OCI-LY1 (cell line): ENCODE data around the gene NRROS.

Experiments used
- H2AFZ ChIP-seq: fragments of 200-600 bp; sonication (generic), shearing (Covaris generic); 2 replicates; pipeline ENCODE4 v1.6.0; 2014; ENCODE audit warnings: antibody characterized with exemption, mild to moderate bottlenecking, low read length
- H3F3A ChIP-seq: fragments of 200-600 bp; sonication (generic), shearing (Covaris generic); 2 replicates; pipeline ENCODE4 v1.6.0; 2014; ENCODE audit warnings: mild to moderate bottlenecking, antibody characterized with exemption, low read length, moderate library complexity; ENCODE audit not compliant: insufficient read depth
- H3K27ac ChIP-seq: fragments of 200-600 bp; sonication (generic); 2 replicates; pipeline ENCODE4 v1.5.1; 2014; ENCODE audit warnings: low read length, mixed run types, mild to moderate bottlenecking, low read depth; ENCODE audit not compliant: poor library complexity, severe bottlenecking
- H3K27me3 ChIP-seq: fragments of 200-600 bp; sonication (generic); 2 replicates; pipeline ENCODE4 v1.6.0; 2014; ENCODE audit warnings: antibody characterized with exemption, mild to moderate bottlenecking, low read length, moderate library complexity; ENCODE audit not compliant: insufficient read depth
- H3K36me3 ChIP-seq: fragments of 200-600 bp; sonication (generic); 2 replicates; pipeline ENCODE4 v1.6.1; 2014; ENCODE audit warnings: mild to moderate bottlenecking, antibody characterized with exemption, low read length, moderate library complexity, mixed read lengths; ENCODE audit not compliant: insufficient read depth
- H3K4me1 ChIP-seq: fragments of 200-600 bp; sonication (generic); 2 replicates; pipeline ENCODE4 v1.5.1; 2014; ENCODE audit warnings: mild to moderate bottlenecking, low read length, moderate library complexity; ENCODE audit not compliant: insufficient read depth, severe bottlenecking
- H3K4me2 ChIP-seq: fragments of 200-600 bp; sonication (generic), shearing (Covaris generic); 2 replicates; pipeline ENCODE4 v1.6.1; 2014; ENCODE audit warnings: low read length
- H3K4me3 ChIP-seq: fragments of 200-600 bp; sonication (generic); 2 replicates; pipeline ENCODE4 v1.5.1; 2014; ENCODE audit warnings: low read length, low read depth, mild to moderate bottlenecking, mixed read lengths; ENCODE audit not compliant: poor library complexity, severe bottlenecking
- H3K79me2 ChIP-seq: fragments of 200-600 bp; shearing (Covaris generic); 2 replicates; pipeline ENCODE4 v1.6.1; 2016; ENCODE audit warnings: mixed run types, low read length, mixed read lengths; ENCODE audit not compliant: insufficient read depth
- H3K9ac ChIP-seq: fragments of 200-600 bp; sonication (generic), shearing (Covaris generic); 2 replicates; pipeline ENCODE4 v1.6.1; 2014; ENCODE audit warnings: mild to moderate bottlenecking, low read length, mixed read lengths
- H3K9me2 ChIP-seq: fragments of 200-600 bp; sonication (generic), shearing (Covaris generic); 2 replicates; pipeline ENCODE4 v1.6.1; 2014; ENCODE audit warnings: low read depth, mild to moderate bottlenecking, low read length, mixed read lengths
- H3K9me3 ChIP-seq: fragments of 200-600 bp; shearing (Covaris generic); 2 replicates; pipeline ENCODE4 v1.6.1; 2014; ENCODE audit warnings: low read length, mixed read lengths
- H4K20me1 ChIP-seq: fragments of 200-600 bp; sonication (generic), shearing (Covaris generic); 2 replicates; pipeline ENCODE4 v1.6.0; 2016; ENCODE audit warnings: mild to moderate bottlenecking, low read length; ENCODE audit not compliant: insufficient read depth
- EZH2 ChIP-seq: fragments of 200-600 bp; sonication (generic), shearing (Covaris generic); IDR thresholded peaks from 2 replicates; pipeline ENCODE4 v1.8.0; 2017; ENCODE audit warnings: borderline replicate concordance, mixed run types, mild to moderate bottlenecking, antibody characterized with exemption, low read length, moderate library complexity, mixed read lengths
- TF ChIP-seq, protein P1 (sequence below): fragments of 200-600 bp; sonication (generic), shearing (Covaris generic); IDR thresholded peaks from 2 replicates; pipeline ENCODE4 v1.5.1; 2017; ENCODE audit warnings: mild to moderate bottlenecking, antibody characterized with exemption, low read length, moderate library complexity, mixed read lengths

Gene NRROS

DNA sequence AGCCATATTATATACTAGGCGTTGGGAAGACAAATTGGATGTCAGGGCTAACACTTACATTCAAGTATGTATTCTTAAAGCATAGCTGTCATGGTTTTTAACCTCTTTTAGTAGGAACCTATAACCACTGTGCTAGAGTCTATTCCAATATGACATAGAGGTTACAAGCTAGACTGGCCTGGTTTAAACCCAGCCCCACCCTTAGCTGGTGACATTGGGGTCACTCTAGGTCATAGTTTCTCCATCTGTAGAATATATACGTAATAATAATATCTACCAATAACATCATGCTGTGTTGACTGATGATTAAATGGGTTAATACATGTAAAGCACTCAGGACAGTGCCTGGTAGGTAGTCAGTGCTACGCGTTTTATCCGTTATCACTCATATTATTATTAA is 16.7 kb downstream of the NRROS start:
- Histone ChIP-seq H3F3A (no peaks in the 10 kb centered on the region), H3K79me2 (no peaks in the 10 kb centered on the region), H3K27me3 (peaks cover 18% of the 10 kb centered on the region), H3K9ac (no peak overlapping the region), H3K9me2 (no peaks in the 10 kb centered on the region), H3K4me3 (no peak overlapping the region), H3K9me3 (no peaks in the 10 kb centered on the region), H3K4me2 (no peak overlapping the region), H4K20me1 (no peaks in the 10 kb centered on the region), H2AFZ (no peak overlapping the region), H3K27ac (no peak overlapping the region), H3K4me1 (no peaks in the 10 kb centered on the region), H3K36me3 (no peaks in the 10 kb centered on the region)
- no peak for TF ChIP-seq EZH2
- TF ChIP-seq, protein P1, sequence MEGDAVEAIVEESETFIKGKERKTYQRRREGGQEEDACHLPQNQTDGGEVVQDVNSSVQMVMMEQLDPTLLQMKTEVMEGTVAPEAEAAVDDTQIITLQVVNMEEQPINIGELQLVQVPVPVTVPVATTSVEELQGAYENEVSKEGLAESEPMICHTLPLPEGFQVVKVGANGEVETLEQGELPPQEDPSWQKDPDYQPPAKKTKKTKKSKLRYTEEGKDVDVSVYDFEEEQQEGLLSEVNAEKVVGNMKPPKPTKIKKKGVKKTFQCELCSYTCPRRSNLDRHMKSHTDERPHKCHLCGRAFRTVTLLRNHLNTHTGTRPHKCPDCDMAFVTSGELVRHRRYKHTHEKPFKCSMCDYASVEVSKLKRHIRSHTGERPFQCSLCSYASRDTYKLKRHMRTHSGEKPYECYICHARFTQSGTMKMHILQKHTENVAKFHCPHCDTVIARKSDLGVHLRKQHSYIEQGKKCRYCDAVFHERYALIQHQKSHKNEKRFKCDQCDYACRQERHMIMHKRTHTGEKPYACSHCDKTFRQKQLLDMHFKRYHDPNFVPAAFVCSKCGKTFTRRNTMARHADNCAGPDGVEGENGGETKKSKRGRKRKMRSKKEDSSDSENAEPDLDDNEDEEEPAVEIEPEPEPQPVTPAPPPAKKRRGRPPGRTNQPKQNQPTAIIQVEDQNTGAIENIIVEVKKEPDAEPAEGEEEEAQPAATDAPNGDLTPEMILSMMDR: no peak

DNA sequence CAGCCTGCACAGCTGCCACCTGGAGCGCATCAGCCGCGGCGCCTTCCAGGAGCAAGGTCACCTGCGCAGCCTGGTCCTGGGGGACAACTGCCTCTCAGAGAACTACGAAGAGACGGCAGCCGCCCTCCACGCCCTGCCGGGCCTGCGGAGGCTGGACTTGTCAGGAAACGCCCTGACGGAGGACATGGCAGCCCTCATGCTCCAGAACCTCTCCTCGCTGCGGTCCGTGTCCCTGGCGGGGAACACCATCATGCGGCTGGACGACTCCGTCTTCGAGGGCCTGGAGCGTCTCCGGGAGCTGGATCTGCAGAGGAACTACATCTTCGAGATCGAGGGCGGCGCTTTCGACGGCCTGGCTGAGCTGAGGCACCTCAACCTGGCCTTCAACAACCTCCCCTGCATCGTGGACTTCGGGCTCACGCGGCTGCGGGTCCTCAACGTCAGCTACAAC is 20.4 kb downstream of the NRROS start:
- Histone ChIP-seq H4K20me1 (no peaks in the 10 kb centered on the region), H3K4me1 (no peaks in the 10 kb centered on the region), H3K27ac (no peak overlapping the region), H3K9me2 (no peaks in the 10 kb centered on the region), H3K4me3 (no peak overlapping the region), H3K36me3 (no peaks in the 10 kb centered on the region), H3K9me3 (no peaks in the 10 kb centered on the region), H3K79me2 (no peaks in the 10 kb centered on the region), H3K9ac (no peak overlapping the region), H3K4me2 (no peak overlapping the region), H3F3A (no peaks in the 10 kb centered on the region), H3K27me3 (peaks cover 18% of the 10 kb centered on the region), H2AFZ (no peak overlapping the region)
- TF ChIP-seq EZH2: no peak
- TF ChIP-seq, protein P1: no peak

DNA sequence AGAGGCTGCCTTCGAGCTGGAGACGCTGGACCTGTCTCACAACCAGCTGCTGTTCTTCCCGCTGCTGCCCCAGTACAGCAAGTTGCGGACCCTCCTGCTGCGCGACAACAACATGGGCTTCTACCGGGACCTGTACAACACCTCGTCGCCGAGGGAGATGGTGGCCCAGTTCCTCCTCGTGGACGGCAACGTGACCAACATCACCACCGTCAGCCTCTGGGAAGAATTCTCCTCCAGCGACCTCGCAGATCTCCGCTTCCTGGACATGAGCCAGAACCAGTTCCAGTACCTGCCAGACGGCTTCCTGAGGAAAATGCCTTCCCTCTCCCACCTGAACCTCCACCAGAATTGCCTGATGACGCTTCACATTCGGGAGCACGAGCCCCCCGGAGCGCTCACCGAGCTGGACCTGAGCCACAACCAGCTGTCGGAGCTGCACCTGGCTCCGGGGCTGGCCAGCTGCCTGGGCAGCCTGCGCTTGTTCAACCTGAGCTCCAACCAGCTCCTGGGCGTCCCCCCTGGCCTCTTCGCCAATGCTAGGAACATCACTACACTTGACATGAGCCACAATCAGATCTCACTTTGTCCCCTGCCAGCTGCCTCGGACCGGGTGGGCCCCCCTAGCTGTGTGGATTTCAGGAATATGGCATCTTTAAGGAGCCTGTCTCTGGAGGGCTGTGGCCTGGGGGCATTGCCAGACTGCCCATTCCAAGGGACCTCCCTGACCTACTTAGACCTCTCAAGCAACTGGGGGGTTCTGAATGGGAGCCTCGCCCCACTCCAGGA is 21.1 kb downstream of the NRROS start:
- H3K9ac ChIP-seq: no peak overlapping the region
- H3K4me2 ChIP-seq: no peak overlapping the region
- H3K27ac ChIP-seq: no peak overlapping the region
- H3K79me2 ChIP-seq: no peaks in the 10 kb centered on the region
- H2AFZ ChIP-seq: no peak overlapping the region
- H3K36me3 ChIP-seq: no peaks in the 10 kb centered on the region
- H3K4me1 ChIP-seq: no peaks in the 10 kb centered on the region
- no peaks in the 10 kb centered on the region for H3K9me2 ChIP-seq
- H3K27me3 ChIP-seq: peaks cover 18% of the 10 kb centered on the region
- H4K20me1 ChIP-seq: no peaks in the 10 kb centered on the region
- H3K4me3 ChIP-seq: no peak overlapping the region
- no peaks in the 10 kb centered on the region for H3F3A ChIP-seq
- H3K9me3 ChIP-seq: no peaks in the 10 kb centered on the region
- no peak for TF ChIP-seq EZH2
- TF ChIP-seq, protein P1: no peak
